NCI-H446 (cell line): ENCODE data around the gene SH2D4B.

ENCODE experiments used
- DNase-seq, 2 experiments: peaks; one replicate each; lab custom pipeline; 2025; lab: John Stamatoyannopoulos, UW

Gene SH2D4B

DNA sequence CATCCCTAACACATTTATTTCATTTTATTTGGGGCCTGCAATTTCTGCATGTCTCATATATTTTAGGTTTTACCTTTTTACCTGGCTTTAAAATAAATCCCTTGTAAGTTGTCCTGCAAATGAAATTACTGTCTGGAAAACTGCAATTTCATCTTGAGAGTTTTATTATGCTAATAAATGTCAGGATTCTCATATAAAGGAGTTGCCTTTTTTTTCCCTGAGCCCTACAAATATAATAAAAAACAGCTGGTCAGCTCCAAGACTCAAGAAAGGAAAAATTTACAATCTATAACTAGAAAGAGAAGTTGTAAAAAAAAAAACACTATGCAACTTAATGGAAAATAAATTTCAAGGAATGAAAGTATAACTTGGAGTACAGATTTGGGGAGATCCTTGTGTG lies 108.7 kb downstream of the SH2D4B start:
- no peak for DNase-seq

DNA sequence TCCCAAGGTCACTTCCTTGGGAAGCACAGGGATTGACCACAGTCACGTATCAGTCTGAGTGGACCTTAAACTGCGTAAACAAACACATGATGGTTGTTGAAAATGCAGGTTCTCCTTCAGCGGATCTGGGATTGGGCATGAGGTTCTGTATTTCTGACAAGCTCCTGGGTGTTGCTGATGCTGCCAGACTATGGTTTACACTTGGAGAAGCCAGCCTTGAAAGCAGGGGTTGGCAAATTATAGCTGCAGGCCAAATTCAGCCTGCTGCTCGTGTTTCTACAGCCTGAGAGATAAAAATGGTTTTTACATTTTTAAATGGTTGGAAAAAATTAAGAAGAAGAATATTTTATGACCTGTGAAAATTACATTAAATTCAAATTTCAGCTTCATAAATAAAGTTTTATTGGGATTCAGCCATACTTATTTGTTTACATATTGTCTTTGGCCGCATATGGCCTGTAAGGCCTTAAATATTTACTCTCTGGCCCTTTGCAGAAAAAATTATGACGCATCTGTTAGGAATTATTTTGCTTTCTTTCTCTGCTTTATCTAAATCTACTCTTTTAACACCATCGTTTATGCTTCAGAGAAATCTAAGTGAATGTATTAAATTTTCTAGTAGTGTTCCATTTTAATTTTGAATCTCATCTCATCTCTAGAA lies 109.6 kb downstream of the SH2D4B start:
- no peak for DNase-seq

DNA sequence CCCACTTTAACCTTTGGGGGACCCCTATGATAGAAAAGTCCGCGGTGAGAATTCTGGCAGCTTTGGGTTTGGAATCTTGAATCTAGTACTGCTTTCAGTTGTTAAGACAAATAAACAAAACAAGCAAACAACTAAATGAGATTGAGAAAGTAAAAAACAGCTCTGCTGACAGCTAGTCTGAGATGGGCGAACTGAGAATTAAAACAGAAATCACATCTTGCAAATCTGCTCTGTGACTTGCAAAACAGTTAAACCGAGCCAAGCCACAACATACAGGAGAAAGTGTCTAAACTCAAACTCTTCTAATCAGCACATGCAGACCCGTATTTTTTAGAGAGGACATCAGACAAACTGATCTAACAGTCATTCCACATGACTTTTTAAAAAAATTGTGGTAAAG lies 110.4 kb downstream of the SH2D4B start:
- DNase-seq = no peak

DNA sequence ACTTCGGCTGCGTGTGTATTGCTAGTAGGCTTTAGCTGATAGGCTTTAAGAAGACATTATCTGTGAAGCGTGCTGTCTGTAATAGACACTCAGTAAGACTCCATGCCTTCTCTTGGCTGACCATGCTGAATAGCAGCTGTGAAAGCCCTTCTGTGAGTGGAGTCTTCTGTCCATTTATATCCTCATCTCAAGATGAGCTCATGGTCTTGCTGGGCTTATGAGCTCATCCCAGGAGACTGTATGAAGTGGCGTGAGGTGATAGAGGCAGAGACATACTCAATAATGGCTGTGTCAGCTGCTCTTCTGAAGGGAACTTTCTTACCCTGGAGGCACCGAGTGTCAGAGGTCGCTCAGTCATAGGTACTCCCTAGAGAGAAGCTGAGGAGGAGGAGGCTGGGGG lies 111.5 kb downstream of the SH2D4B start:
- no peak for DNase-seq

DNA sequence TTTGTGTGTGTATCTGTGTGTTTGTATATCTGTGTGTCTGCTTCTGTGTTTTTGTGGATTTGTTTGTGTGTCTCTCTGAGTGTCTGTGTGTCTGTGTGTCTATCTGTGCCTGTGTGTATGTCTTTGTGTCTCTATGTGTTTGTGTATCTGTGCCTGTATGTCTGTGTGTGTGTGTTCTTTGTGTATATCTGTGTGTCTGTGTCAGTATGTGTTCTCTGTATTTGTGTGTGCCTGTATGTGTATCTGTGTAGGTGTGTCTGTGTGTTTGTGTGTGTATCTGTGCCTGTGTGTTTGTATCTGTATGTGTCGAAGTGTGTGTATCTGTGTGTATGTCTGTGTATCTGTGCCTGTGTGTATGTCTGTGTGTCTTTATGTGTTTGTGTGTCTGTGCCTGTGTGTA lies 118.2 kb downstream of the SH2D4B start:
- DNase-seq = no peak

DNA sequence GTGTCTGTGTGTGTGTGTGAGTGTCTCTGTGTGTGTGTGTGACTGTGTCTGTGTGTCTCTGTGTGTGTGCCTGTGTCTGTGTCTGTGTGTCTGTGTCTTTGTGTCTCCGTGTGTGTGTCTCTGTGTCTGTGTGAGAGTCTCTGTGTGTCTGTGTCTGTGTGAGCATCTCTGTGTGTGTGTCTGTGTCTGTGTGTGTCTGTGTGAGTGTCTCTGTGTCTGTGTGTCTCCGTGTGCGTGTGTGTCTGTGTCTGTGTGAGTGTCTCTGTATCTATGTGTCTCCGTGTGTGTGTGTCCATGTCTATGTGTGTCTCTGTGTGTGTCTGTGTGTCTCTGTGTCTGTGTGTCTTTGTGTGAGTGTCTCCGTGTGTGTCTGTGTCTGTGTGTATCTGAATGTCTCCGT lies 120.4 kb downstream of the SH2D4B start:
- no peak for DNase-seq

DNA sequence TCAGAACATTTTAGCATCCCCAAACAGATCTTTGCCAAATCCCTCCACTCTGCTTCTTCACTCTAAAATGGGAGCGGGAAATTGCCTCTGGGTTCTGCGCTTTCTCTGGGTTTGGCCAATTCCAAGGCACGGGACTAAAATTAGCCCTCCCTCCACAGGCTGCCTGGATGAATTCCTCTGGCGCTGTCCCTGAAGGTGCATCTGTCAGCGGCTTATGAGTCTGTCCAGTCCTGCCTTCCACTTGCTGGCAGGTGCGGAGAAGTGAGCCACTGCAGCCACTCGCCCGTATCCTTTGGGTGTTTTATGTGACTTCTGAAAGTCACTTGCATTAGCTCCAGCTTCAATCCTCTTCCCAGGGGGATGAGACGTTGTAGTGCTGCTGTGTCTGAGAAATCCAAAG lies 121.6 kb downstream of the SH2D4B start:
- no peak for DNase-seq

DNA sequence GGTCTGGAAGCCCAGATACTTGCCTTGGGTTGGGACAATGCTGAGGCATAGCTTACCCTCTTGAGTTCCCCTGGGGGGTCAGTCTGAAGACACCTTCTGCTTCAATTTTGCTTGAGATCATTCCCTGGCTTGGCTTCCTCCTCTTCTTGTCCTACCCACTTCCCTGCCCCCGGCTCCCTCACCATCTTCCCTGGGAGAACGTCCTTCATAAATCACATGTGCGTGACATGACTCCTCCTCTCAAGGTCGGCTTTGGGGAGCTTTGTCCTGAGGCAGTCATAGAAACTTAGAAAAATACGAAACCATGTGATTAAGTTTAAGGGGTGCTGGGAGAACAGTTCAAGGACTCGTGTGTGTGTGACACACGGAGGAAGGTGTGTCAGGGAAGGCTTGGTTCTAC lies 122.6 kb downstream of the SH2D4B start:
- no peak for DNase-seq

DNA sequence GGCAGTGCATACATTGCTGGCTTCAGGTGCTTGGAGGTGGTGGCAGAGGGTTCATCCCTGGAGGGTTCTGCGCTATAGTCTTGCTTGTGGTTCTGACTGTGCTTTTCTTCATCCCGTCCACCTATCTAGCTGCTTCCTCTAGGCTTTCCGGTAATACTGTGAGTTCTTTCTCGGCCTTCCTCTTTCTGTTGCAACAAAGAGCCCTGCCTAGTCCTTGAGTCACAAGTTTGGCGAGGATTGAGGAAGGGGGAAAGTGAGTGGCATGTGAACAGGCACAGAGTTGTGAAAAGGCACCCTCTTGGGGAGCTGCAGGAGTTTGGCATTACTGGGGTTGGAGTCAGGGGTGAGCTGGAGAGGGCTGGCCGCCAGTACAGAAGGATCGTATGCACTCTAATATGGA lies 123.0 kb downstream of the SH2D4B start:
- no peak for DNase-seq

DNA sequence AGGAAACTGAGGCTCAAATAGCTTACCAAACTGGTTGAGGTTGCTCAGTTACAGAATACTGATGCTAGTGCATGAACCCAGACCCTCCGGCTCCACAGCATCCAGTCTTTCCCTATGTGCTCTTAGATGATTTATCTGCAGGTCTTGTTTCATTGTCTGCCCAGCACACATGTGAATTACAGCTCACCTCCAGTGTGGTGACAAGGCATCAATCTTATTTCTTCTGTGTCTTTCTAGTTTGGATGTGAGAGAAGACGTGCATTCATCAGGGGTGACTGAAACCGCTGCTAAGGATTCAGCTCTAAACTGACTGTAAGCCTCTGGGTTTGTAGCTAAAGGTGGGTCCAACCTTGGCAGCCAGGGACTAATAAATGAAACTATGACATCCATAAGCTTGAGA lies 123.8 kb downstream of the SH2D4B start:
- no peak for DNase-seq

DNA sequence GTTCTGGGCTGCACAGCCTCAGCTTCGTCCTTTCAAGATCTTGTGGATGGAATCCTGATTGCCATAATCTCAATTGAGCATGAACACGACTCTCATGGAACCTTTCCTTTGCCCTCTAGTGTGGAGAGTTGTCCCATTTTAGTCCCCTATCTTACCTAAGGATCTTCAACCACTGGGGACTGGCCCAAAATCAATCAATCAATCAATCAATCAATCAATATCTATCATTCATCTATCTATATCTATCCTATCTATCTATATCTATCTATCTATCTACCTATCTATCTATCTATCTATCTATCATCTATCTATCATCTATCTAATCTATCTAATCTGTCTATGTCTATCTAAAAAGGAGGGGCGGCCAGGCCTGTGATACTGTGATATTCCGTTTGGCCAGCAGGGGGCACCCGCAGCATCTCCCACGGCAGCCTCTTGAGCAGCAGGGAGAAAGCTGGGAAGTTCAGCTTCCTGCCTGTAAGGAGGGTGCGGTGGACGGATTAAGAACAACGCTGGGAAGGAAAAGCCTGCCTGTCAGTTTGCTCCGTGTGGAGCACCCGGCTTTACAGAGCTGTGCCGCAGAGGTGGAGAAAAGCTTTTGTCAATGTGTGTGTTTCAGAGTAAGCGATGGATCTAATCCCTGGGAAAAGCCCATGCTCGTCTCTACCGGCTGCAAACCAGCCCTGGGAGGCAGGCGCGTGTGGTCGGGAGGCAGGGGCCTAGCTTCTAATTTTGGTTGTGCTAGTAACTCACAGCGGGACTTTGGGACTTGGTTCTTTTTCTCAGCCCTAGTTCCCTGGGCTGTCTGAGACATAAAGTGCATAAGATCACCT lies 124.9 kb downstream of the SH2D4B start:
- DNase-seq = peak; percentile 44 to 68

DNA sequence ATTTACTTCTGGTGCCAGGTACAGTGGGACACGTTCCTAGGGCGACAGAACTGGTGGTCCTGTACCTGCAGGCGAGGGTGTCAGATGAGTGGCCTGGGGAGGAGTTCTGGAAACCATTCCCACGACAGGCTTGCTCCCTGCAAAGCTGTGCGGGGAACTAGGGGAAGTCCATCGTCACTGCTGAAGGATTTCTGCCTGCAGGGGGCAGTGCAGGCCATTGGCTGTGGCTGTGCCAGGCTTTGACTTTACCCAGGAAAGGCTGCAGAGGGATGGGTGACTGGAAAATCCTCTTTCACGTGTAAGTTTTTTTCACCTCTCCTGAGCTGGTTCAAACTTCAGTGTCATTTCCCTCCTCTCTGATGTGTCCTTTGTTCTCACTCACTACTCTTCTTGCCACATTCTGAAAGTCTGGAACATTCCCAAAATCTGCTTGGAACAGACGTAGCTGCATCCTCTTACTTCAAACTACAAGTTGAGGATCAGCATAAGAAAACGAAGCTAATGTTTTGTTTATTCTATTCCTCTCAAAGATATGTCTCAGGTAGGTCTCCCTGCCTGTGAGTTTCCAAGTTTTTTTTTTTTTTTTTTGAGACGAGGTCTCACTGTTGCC lies 126.5 kb downstream of the SH2D4B start:
- peak in 1 of 2 experiments; percentile 68 for DNase-seq

DNA sequence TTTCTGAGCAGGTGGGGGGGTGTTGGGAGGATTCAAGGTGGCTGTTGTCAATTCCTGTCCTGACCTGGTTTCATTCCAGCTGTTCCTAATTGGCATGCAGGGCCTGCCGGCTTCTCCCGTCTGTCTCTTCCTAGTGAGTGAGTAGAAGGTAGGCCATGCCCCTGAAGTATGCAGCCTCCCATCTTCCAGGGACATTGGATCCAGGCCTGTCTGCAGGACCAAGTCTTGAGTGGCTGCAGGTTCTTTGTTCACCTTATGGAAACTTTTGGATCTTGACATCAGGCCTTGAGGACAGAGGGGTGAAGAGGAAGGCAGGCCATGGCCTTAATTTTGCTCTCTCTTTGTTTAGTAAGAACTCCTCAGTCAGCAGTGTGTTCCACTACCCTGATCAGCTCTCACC lies 131.8 kb downstream of the SH2D4B start:
- DNase-seq = no peak

DNA sequence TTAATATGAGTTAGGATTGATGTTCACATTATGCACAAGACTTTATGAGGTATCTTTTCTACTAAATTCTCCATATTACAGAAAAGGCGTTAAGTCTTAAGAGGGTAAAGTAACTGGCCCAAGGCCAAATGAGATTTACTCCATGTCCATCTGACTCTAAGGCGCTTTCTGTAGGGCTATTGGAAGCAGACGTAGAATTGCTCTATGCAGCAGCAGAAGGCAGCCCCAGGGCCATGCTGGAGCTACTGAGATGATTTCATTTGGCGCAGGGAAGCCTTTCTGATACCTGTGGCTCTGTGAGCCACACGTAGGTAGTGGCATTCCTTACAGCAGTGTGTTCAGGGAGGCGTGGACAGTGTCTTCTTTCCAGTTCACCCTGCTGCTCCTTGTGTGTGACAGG lies 133.1 kb downstream of the SH2D4B start:
- no peak for DNase-seq

DNA sequence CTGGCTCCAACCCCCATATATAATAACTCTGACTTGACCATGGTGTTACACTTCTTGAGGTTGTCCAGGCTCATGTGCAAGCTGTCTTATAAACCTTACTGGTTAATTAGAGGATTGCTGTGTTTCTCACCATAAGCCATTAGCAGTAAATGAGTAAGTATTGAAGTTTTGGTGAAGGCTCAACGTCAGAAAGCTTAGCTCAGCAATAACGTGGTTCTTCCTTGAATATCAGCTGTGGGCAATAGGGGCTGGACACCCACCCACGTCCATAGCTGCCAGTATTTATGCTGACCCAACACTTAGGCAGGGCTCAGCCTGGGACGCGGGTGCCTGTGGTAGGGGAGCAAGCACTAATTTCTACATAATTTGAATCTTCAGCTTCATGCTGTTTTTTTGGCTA lies 134.1 kb downstream of the SH2D4B start:
- no peak for DNase-seq

DNA sequence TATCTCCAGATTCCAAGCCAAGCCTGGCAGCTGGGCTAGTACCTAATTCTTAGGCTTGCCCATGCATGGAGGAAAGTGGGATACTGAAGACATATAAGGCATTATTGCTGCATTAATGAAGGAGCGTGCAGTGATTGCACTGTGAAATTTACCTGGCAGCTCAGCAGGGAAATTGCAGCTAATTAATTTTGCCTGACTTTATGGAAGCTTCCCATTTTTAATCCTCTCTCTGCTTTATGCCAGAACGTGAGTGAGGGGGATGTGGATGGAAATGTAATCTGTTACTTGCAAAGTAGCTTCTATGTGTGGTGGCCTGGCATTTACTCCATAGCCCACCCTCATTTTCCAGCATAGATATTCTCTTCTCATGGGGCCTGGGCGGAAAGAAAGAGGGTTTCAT lies 134.9 kb downstream of the SH2D4B start:
- no peak for DNase-seq

DNA sequence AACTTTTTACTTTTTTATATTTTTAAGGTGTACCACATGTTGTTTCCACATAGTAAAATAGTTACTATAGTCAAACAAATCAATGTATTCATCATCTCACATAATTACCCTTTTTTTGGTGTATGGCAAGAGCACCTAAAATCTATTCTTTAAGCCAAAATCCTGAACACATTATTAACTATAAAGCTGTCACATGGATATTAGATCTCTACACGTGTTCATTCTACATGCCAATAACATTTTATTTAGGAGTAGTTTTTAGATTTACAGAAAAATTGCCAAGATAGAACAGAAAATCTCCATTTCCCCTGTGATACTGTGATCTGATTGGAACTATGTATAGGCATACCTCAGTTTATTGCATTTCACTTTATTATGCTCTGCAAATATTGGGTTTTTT lies 137.1 kb downstream of the SH2D4B start:
- no peak for DNase-seq

DNA sequence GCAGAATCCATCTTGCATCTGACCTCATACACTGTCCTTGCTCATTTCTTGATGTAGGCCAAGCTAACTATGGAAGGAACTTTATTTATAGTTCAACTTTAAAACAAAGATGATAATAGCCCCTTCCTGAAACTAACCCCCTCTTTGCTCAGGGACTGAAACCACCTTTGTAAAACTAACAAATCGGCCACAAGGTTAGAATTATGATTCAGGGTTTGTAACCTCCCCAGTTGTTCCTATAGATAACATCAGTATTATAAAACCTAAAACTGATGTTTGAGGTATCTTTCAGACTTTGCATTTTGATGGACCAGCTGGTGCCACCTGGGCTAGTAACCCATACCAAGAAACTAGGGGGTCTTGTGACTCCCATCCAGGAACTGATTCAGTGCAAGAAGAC lies 143.4 kb downstream of the SH2D4B start:
- no peak for DNase-seq

DNA sequence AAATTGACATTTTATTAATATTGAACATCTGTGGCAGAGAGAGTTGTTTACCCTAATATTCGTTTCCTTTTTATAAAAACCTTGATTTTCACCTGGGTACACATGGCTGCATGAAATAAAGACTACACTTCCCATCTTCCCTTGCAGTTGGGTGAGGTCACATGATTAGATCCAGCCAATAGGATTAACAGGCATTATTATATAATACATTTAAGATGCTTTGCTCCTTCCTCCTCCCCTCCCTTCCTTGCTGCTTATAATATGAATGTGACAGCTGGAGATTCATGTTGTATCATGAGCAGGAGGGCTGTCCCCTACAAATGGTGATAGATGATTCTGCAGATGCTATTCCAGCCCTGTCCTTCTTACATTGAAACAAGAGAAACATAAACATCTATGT lies 146.6 kb downstream of the SH2D4B start:
- peak in 1 of 2 experiments; percentile 17 for DNase-seq

DNA sequence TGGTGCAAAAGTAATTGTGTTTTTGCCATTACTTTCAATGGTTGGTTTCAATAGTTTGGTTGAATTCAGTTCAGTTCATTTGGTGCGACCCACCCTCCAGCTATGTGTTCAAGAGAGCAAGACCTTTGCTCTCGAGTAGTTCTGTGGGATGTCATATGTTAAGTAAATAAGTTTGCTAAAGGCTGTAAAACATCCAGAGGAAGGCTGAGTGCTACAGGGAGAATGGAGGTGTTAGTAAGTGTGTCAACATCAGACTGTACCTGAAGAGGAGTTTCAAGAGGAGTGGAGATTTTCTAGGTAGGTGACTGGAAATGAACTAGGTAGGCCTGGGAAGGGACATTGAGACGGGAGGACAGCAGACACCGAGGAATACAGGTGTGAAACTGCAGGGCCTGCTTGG lies 147.7 kb downstream of the SH2D4B start:
- DNase-seq = no peak

DNA sequence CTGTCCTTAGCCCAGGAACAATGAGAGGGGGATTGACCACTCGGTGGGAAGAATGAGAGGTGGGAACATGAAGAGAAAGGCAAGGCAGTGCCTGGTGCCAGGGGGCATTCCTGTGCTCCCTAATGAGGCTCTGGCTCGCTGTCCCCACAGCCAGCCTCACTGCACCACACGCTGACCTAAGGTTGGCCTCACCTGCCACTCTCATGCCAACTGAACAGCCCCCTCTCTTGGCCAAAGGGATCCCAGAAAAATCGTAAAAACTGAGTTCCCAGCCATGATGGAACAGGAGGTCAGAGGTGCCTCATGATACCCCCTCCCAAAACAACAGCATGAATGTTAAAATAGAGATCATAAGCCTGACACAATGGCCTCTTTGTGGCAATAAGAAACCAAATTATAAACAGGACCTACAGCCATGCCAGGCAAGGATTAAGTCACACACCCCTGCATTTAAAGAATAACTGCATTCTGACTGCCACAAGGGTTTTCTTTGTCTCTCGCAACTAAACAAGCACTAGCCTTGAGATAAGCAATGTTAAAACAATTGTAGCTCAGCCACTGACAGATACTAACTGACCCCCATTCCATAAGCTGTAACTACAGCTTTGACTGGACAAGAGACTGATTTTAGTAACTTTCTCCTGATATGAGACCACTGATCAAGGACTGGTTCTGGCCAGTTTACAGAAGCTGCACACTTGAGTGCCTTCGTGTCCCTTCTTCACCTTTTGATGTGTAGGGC lies 149.2 kb downstream of the SH2D4B start:
- no peak for DNase-seq

DNA sequence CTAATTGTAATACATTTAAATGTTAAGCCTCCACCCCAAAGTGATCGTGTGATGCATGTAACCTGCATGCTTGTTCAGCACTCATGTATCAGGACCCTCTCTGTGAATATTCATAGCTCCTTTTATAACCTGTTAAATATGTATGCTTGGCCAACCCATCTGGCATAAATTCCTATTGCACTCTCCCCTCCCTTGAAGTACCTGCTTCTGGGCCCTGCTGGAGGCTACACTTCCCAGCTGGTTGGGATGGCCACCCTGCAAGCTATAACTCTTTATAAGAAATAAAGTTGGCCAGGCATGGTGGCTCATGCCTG lies 149.7 kb downstream of the SH2D4B start:
- no peak for DNase-seq

DNA sequence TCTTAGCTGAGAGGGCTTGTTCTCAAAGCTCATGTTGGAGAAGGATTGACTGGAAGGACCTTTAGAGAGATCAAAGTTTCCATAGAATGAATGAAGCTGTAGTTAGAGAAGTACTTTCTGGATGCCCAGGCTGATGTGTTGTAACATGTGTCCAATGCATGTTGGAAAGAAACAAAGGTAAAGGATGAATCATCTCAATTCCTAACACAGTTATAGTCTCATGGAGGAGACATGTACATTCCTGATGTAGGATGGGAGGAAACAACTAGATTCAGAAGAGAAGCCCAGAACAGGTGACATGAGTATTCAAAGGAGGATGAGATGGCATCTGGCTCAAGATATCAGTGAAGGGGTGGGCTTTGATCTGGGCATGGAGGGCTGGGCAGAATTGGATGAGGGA lies 152.7 kb downstream of the SH2D4B start:
- no peak for DNase-seq
